ENCODE results near the gene ST6GALNAC3.

ST6GALNAC3 gene

DNA sequence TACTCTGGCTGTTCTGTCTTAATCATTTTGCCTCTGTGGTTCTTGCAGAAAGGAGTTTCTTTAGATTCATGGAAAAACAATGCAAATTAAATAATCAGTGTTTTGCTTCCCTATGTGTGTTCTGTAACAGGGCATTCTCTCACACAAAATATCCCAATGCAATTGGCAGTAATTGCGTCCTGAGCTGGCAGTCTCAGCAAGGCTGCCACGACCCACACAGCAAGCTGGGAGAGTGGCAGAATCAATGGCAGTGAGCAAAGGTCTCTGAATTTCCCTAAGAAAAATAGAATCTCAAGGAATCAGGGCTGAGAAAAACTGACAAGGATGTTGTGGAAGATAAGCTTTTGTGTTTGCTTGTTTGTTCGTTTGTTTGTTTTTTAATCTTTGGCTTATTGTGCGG lies 594.6 kb downstream of the ST6GALNAC3 start:
- no peak for DNase-seq

DNA sequence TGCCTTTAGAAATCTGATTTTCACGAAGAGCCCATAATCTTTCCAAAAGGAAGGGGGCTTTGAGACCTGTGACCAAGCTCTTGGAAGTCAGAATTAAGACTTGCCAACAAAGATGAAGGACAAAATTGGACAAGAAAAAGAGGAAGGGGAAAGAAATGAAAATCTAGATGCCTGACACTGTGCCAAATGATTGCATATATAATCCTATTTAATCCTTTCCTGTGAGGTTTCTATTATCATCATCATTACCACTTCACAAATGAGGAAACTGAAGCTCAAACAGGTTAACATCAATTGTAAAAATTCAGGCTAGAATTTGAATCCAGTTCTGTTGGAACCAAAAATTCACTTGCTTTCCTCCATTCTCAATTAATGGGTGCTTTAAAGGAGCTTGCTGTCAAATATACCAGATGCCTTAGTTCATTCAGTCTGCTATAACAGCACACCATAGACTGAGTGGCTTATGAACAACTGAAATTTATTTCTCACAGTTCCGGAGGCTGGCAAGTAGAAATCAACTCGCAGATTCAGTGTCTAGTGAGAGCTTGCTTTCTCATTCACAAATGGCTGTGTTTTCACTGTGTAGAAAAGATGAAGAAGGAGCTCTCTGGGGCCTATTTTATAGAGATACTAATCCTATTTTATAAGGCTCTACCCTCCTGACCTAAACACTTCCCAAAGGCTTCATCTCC lies 595.2 kb downstream of the ST6GALNAC3 start:
- no peak for DNase-seq

DNA sequence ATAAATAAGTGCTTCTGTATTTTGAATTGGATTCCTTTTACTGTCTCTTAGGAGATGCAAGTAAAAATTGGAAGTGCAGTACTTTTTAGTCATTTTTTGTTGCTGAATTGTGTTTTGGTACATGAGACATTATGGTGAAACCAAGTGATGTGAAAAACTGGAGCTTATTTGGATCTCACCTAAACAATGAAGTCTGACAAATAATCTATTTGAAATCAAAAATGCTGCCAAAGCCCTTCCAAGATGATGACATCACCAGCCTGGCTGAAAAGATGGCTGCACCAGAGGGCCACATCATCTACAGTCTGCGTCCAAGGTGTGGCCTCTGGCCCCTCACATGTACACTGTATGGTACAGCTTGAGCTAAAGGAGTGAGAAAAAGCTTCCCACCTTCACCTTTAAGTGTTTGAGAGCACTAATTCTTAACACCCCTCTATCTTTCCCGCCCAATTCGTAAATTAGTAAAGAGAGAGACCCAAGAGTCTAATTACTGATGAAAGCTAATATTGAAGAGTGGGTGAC lies 600.2 kb downstream of the ST6GALNAC3 start:
- DNase-seq = no peak

DNA sequence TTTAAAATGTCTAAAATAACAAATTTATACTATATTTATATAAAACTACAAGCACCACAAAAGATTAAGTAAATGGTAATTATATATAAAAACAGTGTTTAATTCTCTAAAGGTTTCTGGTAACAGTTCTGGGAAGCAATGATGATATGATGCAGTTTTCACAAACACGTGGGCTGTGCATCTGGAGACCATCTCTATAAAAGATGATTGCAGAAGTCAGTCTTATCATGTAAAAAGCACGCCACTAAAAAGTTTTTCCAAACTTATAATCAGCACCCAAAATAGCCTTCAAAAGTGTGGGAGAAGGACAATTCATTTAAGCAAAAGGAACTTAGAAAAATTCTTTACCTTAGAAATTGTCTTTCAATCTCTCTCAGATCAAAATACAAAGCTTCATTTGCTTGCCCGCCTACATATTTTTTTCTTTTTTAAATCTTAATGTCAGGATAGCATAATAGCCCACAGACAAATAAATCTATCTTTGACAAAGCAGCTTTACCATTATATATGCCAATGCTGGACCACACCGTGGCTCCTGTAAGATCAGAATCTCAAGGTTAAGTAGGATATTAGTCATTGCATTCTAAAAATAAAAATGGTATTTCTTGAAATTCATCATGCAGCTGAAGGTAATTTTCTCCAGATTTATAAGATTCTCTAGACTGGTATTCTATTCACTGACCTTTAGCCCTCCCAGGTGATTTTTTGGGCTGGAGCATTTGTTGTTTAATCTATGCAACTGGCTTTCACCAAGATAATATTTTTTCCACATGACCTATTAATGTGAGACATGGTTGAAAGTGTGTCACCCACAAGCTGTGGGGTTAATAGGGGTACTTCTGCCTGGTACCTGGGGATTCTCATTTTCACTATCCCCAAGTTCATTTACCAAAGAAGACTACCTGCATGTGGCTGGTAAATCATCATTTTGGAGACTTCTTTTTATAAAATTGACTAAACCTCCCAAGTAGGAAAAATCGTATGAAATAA lies 603.2 kb downstream of the ST6GALNAC3 start:
- no peak for DNase-seq

DNA sequence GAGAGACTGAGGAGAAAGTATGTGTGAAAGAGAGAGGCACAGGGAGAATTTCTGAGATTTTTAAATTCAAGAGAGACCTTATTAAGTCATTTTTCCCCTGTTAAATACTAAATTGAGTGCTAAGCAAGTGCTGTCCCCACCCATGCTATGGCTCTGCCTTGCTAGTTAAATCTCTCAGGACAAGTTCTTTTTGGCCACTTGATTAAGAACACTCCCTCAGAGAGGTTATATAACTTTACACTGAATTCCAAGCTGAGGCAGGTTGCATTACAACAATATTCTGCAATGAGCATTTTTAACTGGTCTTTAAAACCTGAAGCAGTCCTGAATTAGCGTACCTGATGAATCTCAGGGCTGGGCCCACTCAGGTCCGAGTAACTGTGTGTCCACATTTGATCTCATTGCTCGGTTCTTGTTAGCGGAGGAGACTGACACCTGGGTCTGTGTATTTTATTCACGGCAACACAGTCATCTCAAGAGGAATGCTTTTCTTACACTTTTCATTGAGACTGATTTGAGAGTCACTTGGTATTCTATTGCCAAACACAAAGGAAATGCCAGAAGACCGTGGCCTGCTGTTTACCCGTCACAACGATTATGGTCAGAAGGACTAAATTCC lies 605.1 kb downstream of the ST6GALNAC3 start:
- no peak for DNase-seq

DNA sequence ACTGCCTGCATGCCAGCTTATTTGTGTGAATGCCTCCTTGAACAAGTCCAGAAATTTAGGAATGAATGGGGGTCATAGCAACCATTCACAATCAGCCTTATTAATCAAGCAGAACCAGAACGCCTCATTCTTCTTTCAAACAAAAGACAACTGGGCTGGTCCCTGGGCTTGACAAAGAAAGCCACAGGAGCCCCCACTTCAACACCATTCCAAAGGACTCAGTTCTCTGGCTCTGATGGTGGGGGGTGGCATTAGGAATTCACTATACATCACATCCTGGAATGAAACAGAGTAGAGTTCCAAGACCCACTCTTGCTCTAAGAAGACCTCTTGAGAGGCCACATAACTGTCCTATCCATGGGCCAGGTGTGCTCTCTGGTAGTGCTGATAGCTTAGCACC lies 606.1 kb downstream of the ST6GALNAC3 start:
- DNase-seq = no peak

DNA sequence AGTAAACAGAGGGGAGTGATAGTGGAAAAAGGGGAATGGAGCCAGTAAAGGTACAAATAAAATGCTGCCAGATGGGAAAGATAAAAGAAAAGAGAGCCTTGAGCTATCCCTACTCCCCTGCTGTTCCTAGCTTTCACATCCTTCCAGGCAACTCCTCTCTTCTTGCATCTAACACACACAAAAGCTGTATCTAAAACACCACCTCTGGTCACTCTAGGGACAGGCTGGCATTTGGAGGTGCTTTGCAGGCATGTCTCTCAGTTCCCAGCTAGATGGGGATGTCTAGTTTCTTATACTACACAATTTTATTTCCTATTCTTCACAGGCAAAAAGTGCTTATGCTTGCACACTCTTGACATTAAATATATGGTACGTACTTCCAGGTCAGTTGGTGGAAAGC lies 607.6 kb downstream of the ST6GALNAC3 start:
- DNase-seq = no peak
